Fibroblast of skin of right biceps (primary cell): ENCODE measurements around the gene KDM4E.

Source experiments
- DNase-seq: peaks from one replicate; pipeline ENCODE4 v3.0.0-alpha.2; 2013

The KDM4E gene

GRCh38 chr11:95054356-95054755 lies 29.3 kb downstream of the KDM4E start:
- no peak for DNase-seq

- DNase-seq: no peak
Observed at GRCh38 chr11:95055283-95055897, 30.3 kb downstream of the KDM4E start.

- DNase-seq: no peak
Observed at GRCh38 chr11:95057959-95058358, 32.9 kb downstream of the KDM4E start.

- DNase-seq: peak; percentile 47
Observed at GRCh38 chr11:95058621-95059020, 33.6 kb downstream of the KDM4E start.

GRCh38 chr11:95059046-95059445 lies 34.0 kb downstream of the KDM4E start:
- no peak for DNase-seq

GRCh38 chr11:95065336-95065735 lies 40.3 kb downstream of the KDM4E start:
- DNase-seq: no peak

GRCh38 chr11:95066716-95067038 lies 41.6 kb downstream of the KDM4E start, which contains the start of gene SRSF8:
TSS of gene SRSF8 (plus strand) at chr11:95066919. CDS start at chr11:95067227, 308 bp downstream.
- DNase-seq: no peak

- DNase-seq: peak; percentile 79
Observed at GRCh38 chr11:95067039-95067840, 42.2 kb downstream of the KDM4E start.

- no peak for DNase-seq
Observed at GRCh38 chr11:95067841-95068219, 42.8 kb downstream of the KDM4E start.

- DNase-seq: peak; percentile 91
Observed at GRCh38 chr11:95068549-95068948, 43.5 kb downstream of the KDM4E start.

GRCh38 chr11:95070471-95070870 lies 45.4 kb downstream of the KDM4E start:
- no peak for DNase-seq

GRCh38 chr11:95072948-95073347 lies 47.9 kb downstream of the KDM4E start:
- no peak for DNase-seq

- DNase-seq: no peak
Observed at GRCh38 chr11:95074792-95075563, 49.9 kb downstream of the KDM4E start.

- peak; percentile 46 for DNase-seq
Observed at GRCh38 chr11:95076416-95076815, 51.4 kb downstream of the KDM4E start.

GRCh38 chr11:95076981-95077380 lies 51.9 kb downstream of the KDM4E start:
- no peak for DNase-seq
